Measurements from ENCODE around the gene LRIT1.

Gene LRIT1

DNA sequence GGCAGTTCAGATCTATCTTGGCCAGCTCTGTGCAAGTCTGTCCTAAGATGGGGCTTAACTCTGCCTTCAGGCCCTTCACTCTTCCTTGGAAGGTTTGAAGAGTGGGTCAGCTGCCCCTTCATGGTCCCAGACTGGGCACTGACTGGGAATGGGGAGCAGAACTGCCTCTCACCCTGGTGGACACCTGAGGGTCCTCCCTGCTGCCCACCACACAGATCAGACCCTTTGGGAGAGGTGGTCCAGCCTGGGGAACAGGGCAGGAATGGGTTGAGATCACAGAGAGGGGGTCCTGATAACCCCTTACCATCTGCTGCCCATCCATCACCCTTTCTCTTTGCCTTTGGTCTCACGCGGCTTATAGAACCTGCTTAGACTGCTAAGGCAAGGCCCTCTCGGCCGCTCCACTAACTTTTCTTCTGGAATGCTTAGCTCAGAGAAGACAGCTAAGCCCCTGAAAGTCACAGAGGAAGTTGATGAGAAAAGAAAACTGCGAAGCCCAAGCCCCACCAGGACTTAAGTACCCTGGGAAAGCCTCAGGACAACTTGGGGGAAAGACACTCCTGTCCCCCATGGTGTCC, 47.4 kb downstream of the LRIT1 start:
- DNase-seq (ENCODE audit: low read depth in 2 of 2): no peak

DNA sequence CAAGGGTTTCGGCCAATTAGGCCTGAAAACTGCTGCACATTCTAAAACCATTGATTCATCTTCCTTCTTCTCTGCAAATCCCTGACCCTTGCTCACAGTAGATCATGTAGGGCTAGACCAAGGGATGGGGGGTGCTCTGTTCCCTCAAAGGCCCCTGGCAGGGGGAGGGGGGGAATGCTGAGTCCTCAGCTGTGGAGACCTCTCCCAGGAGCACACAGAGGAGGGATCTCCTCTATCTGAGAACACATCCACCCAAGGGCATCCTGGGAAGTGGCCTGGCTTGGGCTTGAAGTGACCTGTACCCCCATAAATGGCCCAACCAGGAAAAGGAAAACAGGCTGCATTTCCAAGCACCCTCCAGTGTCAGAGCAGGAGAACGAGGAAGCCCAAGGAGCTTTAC, 48.0 kb downstream of the LRIT1 start:
- DNase-seq (ENCODE audit: low read depth in 2 of 2): no peak

DNA sequence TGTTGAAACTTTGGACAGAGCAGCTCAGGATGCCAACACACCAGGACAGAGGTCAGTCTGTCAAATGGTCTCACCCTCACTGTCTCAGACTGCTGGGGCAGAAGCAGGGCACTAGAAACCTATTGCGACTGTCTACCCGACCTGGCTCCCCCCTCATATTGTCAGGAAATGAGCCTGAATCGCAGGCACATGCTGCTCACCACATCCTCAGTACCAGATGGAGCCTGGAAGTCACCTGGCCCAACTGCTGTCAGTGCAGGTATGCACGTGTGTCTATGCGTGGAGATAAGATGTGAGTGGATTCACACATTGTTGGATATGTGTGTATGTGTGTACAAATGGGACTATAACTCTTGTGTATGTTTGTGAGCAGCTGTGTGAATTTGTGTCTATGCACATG, 50.2 kb downstream of the LRIT1 start:
- no peak for DNase-seq (ENCODE audit: low read depth in 2 of 2)

DNA sequence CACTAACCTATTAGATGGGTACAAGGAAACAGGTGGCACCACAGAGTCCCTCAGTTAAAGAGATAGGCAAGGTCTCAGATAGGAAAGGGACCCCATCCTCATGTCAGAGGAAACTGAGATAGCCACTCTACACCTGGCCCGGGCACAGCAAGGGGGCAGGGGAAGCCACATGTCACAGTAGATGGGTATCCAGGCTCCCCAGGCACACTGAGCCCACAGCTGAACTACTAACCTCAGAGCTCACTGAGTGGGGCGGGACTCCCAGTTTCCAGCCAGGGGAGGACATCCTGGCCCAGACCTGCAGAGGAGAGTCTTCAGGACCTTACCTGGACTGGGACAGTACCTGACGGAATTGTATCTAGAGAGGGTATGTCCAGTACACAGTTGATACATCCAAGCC, 50.7 kb downstream of the LRIT1 start:
- no peak for DNase-seq (ENCODE audit: low read depth in 2 of 2)

DNA sequence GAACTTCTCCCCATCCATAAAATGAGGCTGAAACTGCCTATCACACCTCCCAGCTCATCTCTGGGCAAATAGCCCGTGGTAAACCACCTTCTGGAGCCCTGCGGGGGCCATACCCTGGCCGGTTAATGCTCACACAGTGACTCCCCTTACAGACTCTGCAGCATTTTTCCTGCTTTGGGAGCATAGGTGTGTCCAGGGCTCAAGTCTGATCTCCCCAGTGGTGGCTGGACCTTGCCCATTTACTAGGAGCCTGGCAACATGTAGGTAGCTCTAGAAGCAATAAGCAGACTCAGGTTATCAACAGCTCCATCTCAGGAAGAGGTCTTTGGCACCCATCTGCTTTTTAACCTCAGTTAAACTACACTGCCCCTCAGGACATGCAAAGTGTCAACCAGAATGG, 52.5 kb downstream of the LRIT1 start:
- no peak for DNase-seq (ENCODE audit: low read depth in 2 of 2)

DNA sequence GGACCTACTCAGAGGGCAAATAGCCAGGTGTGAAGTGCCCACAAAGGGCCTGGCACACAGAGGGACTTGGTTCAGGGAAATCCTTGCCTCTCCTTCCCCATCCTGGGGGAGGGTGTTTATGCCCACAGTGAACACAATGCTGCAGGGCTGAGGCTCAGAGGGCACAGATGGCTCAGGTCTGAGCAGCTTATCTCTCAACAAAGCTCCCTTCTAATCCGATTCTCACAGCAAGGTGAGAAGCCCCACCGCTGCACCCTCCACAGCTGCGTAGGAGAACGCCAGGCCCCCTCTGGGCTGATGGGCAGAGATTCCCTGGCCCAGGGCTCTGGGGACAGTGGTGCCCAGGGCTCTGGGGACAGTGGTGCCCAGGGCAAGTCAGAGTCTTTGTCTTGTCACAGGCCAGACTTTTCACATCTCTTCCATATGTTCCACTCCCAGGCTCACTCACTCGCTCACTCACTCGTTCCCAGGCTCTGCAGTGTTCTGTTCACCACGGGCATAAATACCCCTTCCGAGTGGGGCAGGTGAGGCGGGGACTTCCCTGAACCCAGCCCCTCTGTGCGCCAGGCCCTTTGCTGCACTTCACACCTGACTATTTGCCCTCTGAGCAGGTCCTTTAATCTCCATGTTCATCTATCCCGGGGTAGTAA, 55.7 kb downstream of the LRIT1 start:
- DNase-seq (ENCODE audit: low read depth in 2 of 2): no peak

DNA sequence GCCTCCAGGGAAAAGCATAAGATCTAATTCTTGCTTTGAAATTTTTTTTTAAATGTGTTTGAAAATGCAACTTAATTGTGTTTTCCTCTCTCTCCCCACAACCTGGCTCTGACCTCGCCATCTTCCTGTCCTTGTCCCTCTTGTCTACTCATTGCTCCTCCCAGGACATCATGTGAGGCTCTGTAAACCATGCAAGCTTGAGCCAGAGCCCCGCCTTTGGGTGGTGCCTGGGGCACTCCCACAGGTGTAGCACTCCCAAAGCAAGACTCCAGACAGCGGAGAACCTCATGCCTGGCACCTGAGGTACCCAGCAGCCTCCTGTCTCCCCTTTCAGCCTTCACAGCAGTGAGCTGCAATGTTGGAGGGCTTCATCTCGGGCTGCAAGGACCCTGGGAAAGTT, 56.8 kb downstream of the LRIT1 start:
- no peak for DNase-seq (ENCODE audit: low read depth in 2 of 2)

DNA sequence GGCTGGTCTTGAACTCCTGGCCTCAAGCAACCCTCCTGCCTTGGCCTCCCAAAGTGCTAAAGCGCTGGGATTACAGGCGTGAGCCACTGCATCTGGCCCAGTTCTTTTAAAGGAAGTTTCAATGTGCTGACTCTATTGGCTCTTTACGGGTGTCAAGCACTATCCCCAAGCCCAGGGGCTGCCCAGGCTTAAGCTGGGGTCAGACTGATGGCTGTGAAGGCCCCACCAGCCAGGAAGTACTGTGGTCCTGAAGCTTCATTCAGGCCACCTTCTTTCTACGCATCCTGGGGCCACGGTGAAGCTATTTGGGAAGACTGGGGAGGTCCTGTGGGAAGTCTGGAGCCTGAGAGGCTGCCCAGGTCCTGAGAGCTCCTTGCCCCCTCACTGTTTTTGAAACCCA, 59.7 kb downstream of the LRIT1 start:
- no peak for DNase-seq (ENCODE audit: low read depth in 2 of 2)
